Skeletal muscle tissue (tissue), 4 donors: ENCODE results near the gene PRKACG. TPM values are rescaled to one million over a fixed set of nuclear protein-coding genes. Genes with fewer than 3 reads are reported as not detected.
"Not testable (repeated sequence)": the region's sequence is repeated elsewhere in the genome, so short reads cannot be mapped to it uniquely, and the experiment has no call there.

Source experiments
- H3K27ac ChIP-seq: one replicate; pipeline ENCODE4 v1.7.0; 2013; ENCODE audit warnings: mild to moderate bottlenecking, low read depth, low read length, inconsistent platforms
- H3K27me3 ChIP-seq, 3 donors: one replicate each; pipeline ENCODE4 v1.7.0; 2013; ENCODE audit warnings: low read length in 3 of 3; ENCODE audit not compliant: control insufficient read depth in 3 of 3, insufficient read depth in 3 of 3
- H3K36me3 ChIP-seq, 3 donors: one replicate each; pipeline ENCODE4 v1.7.0; 2013; ENCODE audit warnings: low read length in 3 of 3; ENCODE audit not compliant: control insufficient read depth in 3 of 3, insufficient read depth in 3 of 3
- H3K4me1 ChIP-seq, 3 donors: one replicate each; pipeline ENCODE4 v1.7.0; 2013; ENCODE audit warnings: low read length in 3 of 3, mild to moderate bottlenecking in 3 of 3; ENCODE audit not compliant: control insufficient read depth in 3 of 3, insufficient read depth in 3 of 3
- H3K4me3 ChIP-seq, 3 donors: one replicate each; pipeline ENCODE4 v1.7.0; 2013; ENCODE audit warnings: low read length in 3 of 3
- H3K9ac ChIP-seq, 3 donors: one replicate each; pipeline ENCODE4 v1.7.0; 2013; ENCODE audit warnings: low read length in 3 of 3, mild to moderate bottlenecking in 3 of 3, moderate library complexity in 2 of 3, low read depth in 1 of 3
- H3K9me3 ChIP-seq, 3 donors: one replicate each; pipeline ENCODE4 v1.7.0; 2013; ENCODE audit warnings: low read length in 3 of 3; ENCODE audit not compliant: control insufficient read depth in 3 of 3
- total RNA-seq: library from RNA; depleted of rRNA; stranded (reverse); fragments of >200 nt; gene quantifications from one replicate; pipeline ENCODE4 v1.2.3, GENCODE V29; 2014
- donor health status: Osteomylitis.

The PRKACG gene
- not detected for total RNA-seq

DNA sequence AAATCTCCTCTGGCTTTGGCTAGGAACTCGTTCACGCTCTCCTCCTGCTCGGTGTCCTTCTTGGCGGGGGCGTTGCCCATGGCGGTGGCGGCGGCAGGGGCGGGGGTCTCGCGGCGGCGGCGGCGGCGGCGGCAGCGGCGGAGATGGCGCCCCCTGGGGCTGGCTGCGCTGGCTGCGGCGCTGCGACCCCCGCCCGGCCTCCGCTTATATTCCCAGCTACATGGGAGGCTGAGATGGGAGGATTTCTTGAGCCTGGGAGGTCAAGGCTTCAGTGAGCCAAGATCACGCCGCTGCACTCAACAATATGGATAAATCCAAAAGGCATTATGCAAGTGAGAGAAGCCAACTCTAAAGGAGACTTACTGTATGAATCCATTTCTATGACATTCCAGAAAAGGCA lies at the start of gene PRKACG:
Gene PRKACG, minus strand, starts transcription at position 101 of the 400 bp plus-strand sequence. Its CDS starts 21 bp downstream, at position 80.
- H3K36me3 ChIP-seq = no peaks in the 10 kb centered on the region

DNA sequence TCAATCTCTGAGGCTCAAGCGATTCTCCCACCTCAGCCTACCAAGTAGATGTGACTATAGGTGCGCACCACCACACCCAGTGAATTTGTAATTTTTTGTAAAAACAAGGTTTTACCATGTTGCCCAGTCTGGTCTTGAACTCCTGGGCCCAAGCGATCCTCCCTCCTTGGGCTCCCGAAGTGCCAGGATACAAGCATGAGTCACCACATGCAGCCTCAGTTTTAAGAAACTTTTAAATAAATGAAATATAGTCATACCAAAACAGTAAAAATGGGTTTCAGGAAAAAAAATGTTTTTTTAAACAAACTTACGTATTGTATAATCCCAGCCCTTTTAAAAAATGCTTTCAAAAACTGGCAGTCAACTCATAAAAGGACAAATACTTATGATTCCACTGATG lies 48.3 kb upstream of the PRKACG start:
- H3K27ac ChIP-seq = no peak overlapping the region
- H3K27me3 ChIP-seq = no peaks in the 10 kb centered on the region
- no peaks in the 10 kb centered on the region for H3K4me1 ChIP-seq
- peaks cover 10 to 23% (median 18%) of the 10 kb centered on the region in 3 donors for H3K36me3 ChIP-seq
- no peak overlapping the region for H3K9ac ChIP-seq
- H3K4me3 ChIP-seq = no peak overlapping the region
- H3K9me3 ChIP-seq = no peaks in the 10 kb centered on the region

More for the DNA sequence above, at the start of gene PRKACG:
- Histone ChIP-seq H3K27ac (no peak within 1 kb of the TSS), H3K4me1 (no peaks in the 10 kb centered on the region), H3K9me3 (no peaks in the 10 kb centered on the region), H3K9ac (no peak within 1 kb of the TSS), H3K27me3 (no peaks in the 10 kb centered on the region), H3K4me3 (no peak within 1 kb of the TSS)

DNA sequence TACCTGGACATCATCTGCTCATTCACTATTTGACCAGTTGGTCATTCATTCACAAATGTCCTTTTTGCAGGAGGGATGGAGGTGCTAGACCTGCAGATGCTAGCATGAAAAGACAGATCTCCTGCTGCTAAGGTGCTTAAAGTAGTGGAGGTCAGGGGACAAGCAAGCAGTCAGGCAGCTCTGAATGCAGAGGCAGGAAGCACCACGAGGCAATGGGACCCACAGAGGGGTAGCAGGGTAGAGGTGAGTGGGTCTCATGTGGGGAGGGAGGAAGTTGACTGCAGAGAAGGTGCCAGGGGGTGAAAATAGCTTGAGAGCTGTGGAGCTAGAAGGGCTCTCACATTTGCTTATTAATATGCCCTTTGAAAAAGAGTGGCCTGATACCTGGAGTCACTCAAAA lies 46.9 kb upstream of the PRKACG start:
- H3K4me1 ChIP-seq = no peaks in the 10 kb centered on the region
- H3K36me3 ChIP-seq = peaks cover 5 to 22% (median 15%) of the 10 kb centered on the region in 3 donors
- H3K27me3 ChIP-seq = no peaks in the 10 kb centered on the region
- no peak overlapping the region for H3K9ac ChIP-seq
- H3K9me3 ChIP-seq = no peaks in the 10 kb centered on the region
- no peak overlapping the region for H3K4me3 ChIP-seq
- H3K27ac ChIP-seq = no peak overlapping the region

DNA sequence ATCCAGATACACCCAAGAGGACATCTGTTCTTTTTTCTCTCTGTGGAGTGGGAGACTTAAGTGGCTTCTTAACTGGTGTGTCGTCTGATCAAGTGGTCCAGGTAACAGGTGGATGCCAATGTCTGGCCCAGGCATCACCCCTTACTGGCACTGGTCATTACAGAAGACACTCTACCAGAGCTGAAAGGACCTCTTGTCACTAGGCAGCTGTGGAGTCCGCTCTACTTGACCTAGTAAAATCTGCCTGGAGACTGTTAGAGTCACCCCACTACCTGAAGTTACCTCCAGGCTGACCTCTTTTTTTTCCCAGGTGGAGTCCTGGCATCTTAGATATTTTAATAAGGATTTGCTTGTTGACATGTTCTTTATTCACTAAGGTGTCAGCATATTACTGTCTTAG lies 44.2 kb upstream of the PRKACG start:
- Histone ChIP-seq H3K4me3 (no peak overlapping the region), H3K27ac (no peak overlapping the region), H3K27me3 (no peaks in the 10 kb centered on the region), H3K9me3 (no peaks in the 10 kb centered on the region), H3K9ac (no peak overlapping the region), H3K4me1 (no peaks in the 10 kb centered on the region), H3K36me3 (peaks cover 7 to 24% (median 11%) of the 10 kb centered on the region in 3 donors)

DNA sequence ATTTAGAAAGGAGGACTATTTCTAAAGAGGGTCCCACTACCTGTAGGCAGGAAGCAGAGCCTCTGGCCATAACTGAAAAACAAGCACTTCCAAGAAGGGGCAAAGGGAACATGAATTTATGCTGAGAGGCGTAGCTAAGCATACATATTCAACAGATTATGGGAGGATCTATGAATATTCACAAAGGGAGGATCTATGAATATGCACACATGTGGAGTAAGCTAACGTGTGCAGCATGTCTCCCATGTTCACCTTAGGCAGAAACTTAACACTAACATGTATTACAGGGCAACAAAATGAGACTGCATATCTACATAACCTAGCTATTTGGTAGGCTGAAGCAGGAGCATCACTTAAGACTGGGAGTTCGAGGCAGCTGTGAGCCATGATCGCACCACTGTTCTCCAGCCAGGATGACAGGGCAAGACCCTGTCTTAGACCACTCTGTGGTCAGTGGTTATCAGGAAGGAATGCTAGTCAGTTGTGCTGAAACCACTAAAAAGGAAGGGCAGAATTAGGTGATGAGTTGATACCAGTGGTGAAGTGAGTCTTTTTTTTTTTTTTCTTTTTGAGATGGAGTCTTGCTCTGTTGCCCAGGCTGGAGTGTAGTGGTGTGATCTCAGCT lies 42.4 kb upstream of the PRKACG start:
- H3K9ac ChIP-seq = no peak overlapping the region
- no peak overlapping the region for H3K27ac ChIP-seq
- H3K36me3 ChIP-seq = peaks cover 7 to 23% (median 11%) of the 10 kb centered on the region in 3 donors
- no peaks in the 10 kb centered on the region for H3K27me3 ChIP-seq
- no peaks in the 10 kb centered on the region for H3K9me3 ChIP-seq
- H3K4me3 ChIP-seq = no peak overlapping the region
- no peaks in the 10 kb centered on the region for H3K4me1 ChIP-seq

DNA sequence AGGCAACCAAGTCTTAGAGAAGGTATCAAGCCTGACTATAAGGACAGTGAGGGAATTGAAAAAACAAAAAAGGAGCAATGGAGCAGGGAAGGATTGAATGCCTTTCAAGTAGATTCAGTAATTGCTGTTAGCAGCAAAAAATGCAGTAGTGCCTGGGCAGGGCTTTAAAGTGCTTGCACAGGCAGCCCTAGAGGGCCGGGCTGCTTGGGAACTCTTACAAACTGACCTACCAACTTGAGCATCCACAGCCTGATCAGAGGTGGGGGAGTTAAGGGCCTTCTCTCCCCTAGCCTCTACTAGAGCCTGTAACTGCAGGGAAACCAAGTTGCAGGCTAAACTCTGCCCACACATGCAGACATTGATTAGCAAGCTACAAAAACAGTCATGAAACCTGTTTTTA lies 41.1 kb upstream of the PRKACG start:
- H3K4me1 ChIP-seq = no peaks in the 10 kb centered on the region
- H3K36me3 ChIP-seq = peaks cover 0 to 23% (median 11%) of the 10 kb centered on the region in 3 donors
- no peak overlapping the region for H3K27ac ChIP-seq
- H3K27me3 ChIP-seq = no peaks in the 10 kb centered on the region
- H3K9me3 ChIP-seq = no peaks in the 10 kb centered on the region
- H3K9ac ChIP-seq = no peak overlapping the region
- no peak overlapping the region for H3K4me3 ChIP-seq

DNA sequence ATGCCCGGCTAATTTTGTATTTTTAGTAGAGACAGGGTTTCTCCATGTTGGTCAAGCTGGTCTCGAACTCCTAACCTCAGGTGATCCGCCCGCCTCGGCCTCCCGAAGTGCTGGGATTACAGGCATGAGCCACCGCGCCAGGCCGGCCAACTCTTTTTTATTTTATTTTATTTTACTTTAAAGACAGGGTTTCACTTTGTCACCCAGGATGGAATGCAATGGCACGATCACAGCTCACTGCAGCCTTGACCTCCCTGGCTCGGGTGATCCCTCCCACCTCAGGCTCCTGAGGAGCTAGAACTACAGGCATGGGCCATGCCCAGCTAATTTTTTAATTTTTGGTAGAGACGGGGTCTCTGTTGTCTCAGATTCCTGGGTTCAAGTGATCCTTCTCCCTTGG lies 37.0 kb upstream of the PRKACG start:
- H3K9ac ChIP-seq, H3K27ac ChIP-seq, H3K27me3 ChIP-seq, H3K4me3 ChIP-seq, H3K9me3 ChIP-seq, H3K4me1 ChIP-seq: not testable (repeated sequence)
- peaks cover 19 to 35% (median 23%) of the 10 kb centered on the region in 3 donors for H3K36me3 ChIP-seq

DNA sequence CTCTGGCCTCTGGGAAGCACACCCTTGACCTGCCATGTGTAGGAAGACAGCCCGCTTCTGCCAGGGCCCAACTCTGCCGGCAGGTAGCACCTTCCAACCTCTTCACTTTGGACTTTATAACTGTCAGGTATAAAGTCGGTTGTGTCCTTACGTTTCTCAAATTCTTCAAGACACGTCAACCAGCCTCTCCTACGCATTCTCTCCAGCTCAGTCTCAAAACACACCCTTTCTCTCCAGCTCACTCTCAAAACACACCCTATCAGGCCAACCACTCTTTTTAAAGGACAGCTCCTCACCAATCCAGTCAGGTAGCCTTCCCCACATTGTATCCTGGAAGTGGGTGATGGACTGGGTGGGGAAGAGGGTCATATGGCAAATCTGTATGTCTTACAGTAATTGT lies 35.2 kb upstream of the PRKACG start:
- Histone ChIP-seq H3K4me3 (no peak overlapping the region), H3K36me3 (peaks cover 19 to 32% (median 20%) of the 10 kb centered on the region in 3 donors), H3K9me3 (no peaks in the 10 kb centered on the region), H3K27me3 (no peaks in the 10 kb centered on the region), H3K9ac (no peak overlapping the region), H3K27ac (no peak overlapping the region), H3K4me1 (peaks cover 7% of the 10 kb centered on the region in 3 donors)

DNA sequence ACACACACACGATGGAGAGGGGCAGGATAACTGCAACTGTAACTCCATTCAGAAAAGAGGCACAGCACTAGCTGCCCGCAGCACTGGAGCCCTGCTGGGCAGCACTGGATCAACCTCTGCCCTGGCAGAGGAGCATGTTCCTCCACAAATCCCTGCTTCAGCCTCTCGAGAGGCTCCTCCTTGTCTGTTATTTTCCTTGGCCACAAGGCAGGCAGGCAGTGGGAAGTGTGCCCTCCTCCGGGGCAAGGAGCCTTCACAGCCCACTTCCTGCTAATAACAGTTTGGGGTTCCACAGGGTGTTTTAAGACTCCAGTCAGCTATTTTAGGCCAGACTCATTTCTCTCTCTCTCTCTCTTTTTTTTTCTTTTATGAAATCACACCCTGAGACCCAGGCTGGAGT lies 33.5 kb upstream of the PRKACG start:
- Histone ChIP-seq H3K4me1 (peaks cover 7% of the 10 kb centered on the region in 3 donors), H3K9ac (no peak overlapping the region), H3K27me3 (no peaks in the 10 kb centered on the region), H3K36me3 (peaks cover 15 to 26% (median 19%) of the 10 kb centered on the region in 3 donors), H3K9me3 (no peaks in the 10 kb centered on the region), H3K4me3 (no peak overlapping the region), H3K27ac (no peak overlapping the region)

DNA sequence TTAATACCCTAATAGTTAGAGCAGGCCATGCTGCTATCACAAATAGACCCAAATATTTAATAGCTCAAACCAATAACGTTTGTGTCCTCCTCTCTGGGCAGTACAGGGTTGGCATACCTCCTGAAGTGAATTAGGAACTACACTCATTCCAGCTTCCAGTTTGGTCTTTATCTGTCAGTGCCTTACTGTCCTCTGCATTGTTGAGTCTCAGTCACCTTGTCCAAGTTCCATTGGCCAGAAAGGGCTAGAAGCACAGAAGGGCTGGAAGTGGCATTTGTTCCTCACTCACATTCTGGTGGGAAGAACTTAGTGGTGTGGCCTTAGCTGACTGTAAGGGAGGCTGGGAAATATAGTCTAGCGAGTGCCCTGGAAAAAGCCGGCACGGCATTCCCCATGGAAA lies 32.8 kb upstream of the PRKACG start:
- H3K36me3 ChIP-seq = peaks cover 15 to 26% (median 19%) of the 10 kb centered on the region in 3 donors
- H3K4me1 ChIP-seq = peaks cover 7% of the 10 kb centered on the region in 3 donors
- no peaks in the 10 kb centered on the region for H3K9me3 ChIP-seq
- H3K9ac ChIP-seq = no peak overlapping the region
- no peaks in the 10 kb centered on the region for H3K27me3 ChIP-seq
- no peak overlapping the region for H3K27ac ChIP-seq
- no peak overlapping the region for H3K4me3 ChIP-seq
